ENCODE data around the gene TDRKH.

- TF ChIP-seq CTCF (IDR thresholded peaks at IDR 0.05; ENCODE audit: borderline replicate concordance, extremely low read depth, low read length, poor library complexity, severe bottlenecking): no peak
- no peak for TF ChIP-seq EZH2 (IDR thresholded peaks at IDR 0.05; ENCODE audit: borderline replicate concordance, low read depth, low read length, severe bottlenecking)
Observed at GRCh38 chr1:151729157-151729965, 60.9 kb downstream of the TDRKH start.

Data from DND-41 (cell line).